Right lobe of liver (tissue), 6 donors: ENCODE results near the gene ATRNL1. TPM values are rescaled to one million over a fixed set of nuclear protein-coding genes. Genes with fewer than 3 reads are reported as not detected.
A peak's percentile ranks its signal among the peaks of the same experiment; 100 is the strongest.

Experiments
- ATAC-seq, 4 donors: fragments of 200-7000 bp; cut with Tn5 transposase; one replicate each; pipeline ENCODE4 v1.9.1; 2020; ENCODE audit warnings: mild to moderate bottlenecking in 4 of 4, moderate library complexity in 4 of 4
- DNase-seq, 3 donors: peaks; one replicate each; pipeline ENCODE4 v3.0.0-alpha.2; 2020
- H3K27ac ChIP-seq, 3 donors: fragments of 200-600 bp; one replicate each; pipeline ENCODE4 v1.8.0; 2022
- H3K27me3 ChIP-seq, 2 donors: fragments of 200-600 bp; one replicate each; pipeline ENCODE4 v1.8.0; 2022
- H3K36me3 ChIP-seq, 4 donors: fragments of 200-600 bp; sonication (generic) in 1 of 4; one replicate each; pipeline versions ENCODE4 v1.5.1 to v1.8.0; 2017 to 2022; ENCODE audit warnings: control low read depth in 1 of 4
- H3K4me1 ChIP-seq, 4 donors: fragments of 200-600 bp; sonication (generic) in 1 of 4; one replicate each; pipeline versions ENCODE4 v1.5.1 to v1.8.0; 2017 to 2022; ENCODE audit warnings: control low read depth in 1 of 4
- H3K4me3 ChIP-seq, 3 donors: fragments of 200-600 bp; one replicate each; pipeline ENCODE4 v1.8.0; 2022
- H3K9me3 ChIP-seq, 4 donors: fragments of 200-600 bp; sonication (generic) in 1 of 4; one replicate each; pipeline versions ENCODE4 v1.5.1 to v1.8.0; 2017 to 2022; ENCODE audit warnings: control low read depth in 1 of 4
- CTCF ChIP-seq, 4 donors: fragments of 200-600 bp in 3 of 4; fragments of 450-650 bp in 1 of 4; IDR thresholded peaks; one replicate each; pipeline versions ENCODE4 v1.5.1 to v1.8.0; 2016 to 2022; ENCODE audit warnings: antibody characterized with exemption in 4 of 4, mild to moderate bottlenecking in 2 of 4
- POLR2A ChIP-seq: fragments of 450-650 bp; IDR thresholded peaks from one replicate; pipeline ENCODE4 v1.6.1; 2017; ENCODE audit warnings: antibody characterized with exemption, mild to moderate bottlenecking
- WGBS: methylation state at CpG from one replicate; pipeline ENCODE4 v1.1.6; 2018; ENCODE audit warnings: low coverage, low lambda C conversion rate; ENCODE audit not compliant: insufficient coverage; ENCODE audit errors: missing lambda C conversion rate; 5-methylcytosine and 5-hydroxymethylcytosine counted together
- intact Hi-C, 2 donors: fragments of 100-400 bp; cut with DNase I; formaldehyde crosslinking; loops; one replicate each; pipeline versions ENCODE4 v1.11.2 to v1.14.1; 2022
- total RNA-seq, 6 experiments: library from RNA; depleted of rRNA in 2 of 6; stranded (reverse); fragments of >200 nt in 2 of 6; fragmentation: NEBNext Ultra II Directional in 3 of 6; extraction: Animal tissue kit (Norgen Biotek cat#: 25700) in 3 of 6; gene quantifications; one replicate each; pipeline versions ENCODE4 v1.1.0 to v1.2.4, GENCODE V29; 2016 to 2023
- donor health status: DM: no; HTN: yes; CAD: no.
- donor health status: DM: no; HTN: no; CAD: no.
- donor health status: DM: no; HTN: no; CAD: no.
- donor health status: DM: no; HTN: yes; CAD: no.
- donor health status: DM: no; HTN: yes; CAD: no.

The ATRNL1 gene
- total RNA-seq, 6 experiments from 2014 or later = 0.81 to 5.3 (median 2.6) TPM

- Histone ChIP-seq H3K27me3 (no peaks in the 10 kb centered on the region), H3K36me3 (no peaks in the 10 kb centered on the region), H3K27ac (no peak overlapping the region), H3K9me3 (no peaks in the 10 kb centered on the region), H3K4me3 (no peak overlapping the region), H3K4me1 (no peaks in the 10 kb centered on the region)
- intact Hi-C loops = no loop called here
- DNase-seq (no peak), ATAC-seq (no peak)
- WGBS = 82% methylated on average over 1 of the region's 1 CpG
- TF ChIP-seq POLR2A = no peak
- no peak for TF ChIP-seq CTCF (IDR thresholded peaks at IDR 0.05)
These were observed 25.2 kb downstream of the ATRNL1 start for GRCh38 chr10:115118346-115118745.

- DNase-seq = no peak
- intact Hi-C loops = no loop called here
- Histone ChIP-seq H3K4me3 (no peak overlapping the region), H3K27ac (no peak overlapping the region), H3K4me1 (no peaks in the 10 kb centered on the region), H3K36me3 (no peaks in the 10 kb centered on the region), H3K27me3 (no peaks in the 10 kb centered on the region), H3K9me3 (no peaks in the 10 kb centered on the region)
- TF ChIP-seq POLR2A = no peak
- no peak for TF ChIP-seq CTCF (IDR thresholded peaks at IDR 0.05)
- peak in 2 of 4 donors; percentile 40 to 47 for ATAC-seq
- WGBS = 62% methylated on average over 4 of the region's 4 CpGs
These were observed 32.3 kb downstream of the ATRNL1 start for GRCh38 chr10:115125505-115125904.

GRCh38 chr10:115129752-115130151 lies 36.6 kb downstream of the ATRNL1 start:
- peak; percentile 41 to 62 (median 50) for ATAC-seq
- TF ChIP-seq POLR2A = no peak
- peak; percentile 35 to 54 (median 52) for TF ChIP-seq CTCF (IDR thresholded peaks at IDR 0.05)
- no peak for DNase-seq

GRCh38 chr10:115136616-115137015 lies 43.5 kb downstream of the ATRNL1 start:
- no peak overlapping the region for H3K4me3 ChIP-seq
- H3K27ac ChIP-seq = no peak overlapping the region
- no peak for TF ChIP-seq CTCF (IDR thresholded peaks at IDR 0.05)
- TF ChIP-seq POLR2A = no peak
- no peaks in the 10 kb centered on the region for H3K4me1 ChIP-seq
- no peaks in the 10 kb centered on the region for H3K9me3 ChIP-seq
- ATAC-seq (no peak), DNase-seq (no peak)
- H3K27me3 ChIP-seq = no peaks in the 10 kb centered on the region
- no peaks in the 10 kb centered on the region for H3K36me3 ChIP-seq
- intact Hi-C loops = no loop called here

More at GRCh38 chr10:115129752-115130151, 36.6 kb downstream of the ATRNL1 start:
- no peaks in the 10 kb centered on the region for H3K4me1 ChIP-seq
- intact Hi-C loops = no loop called here
- H3K4me3 ChIP-seq = no peak overlapping the region
- H3K27me3 ChIP-seq = no peaks in the 10 kb centered on the region
- H3K9me3 ChIP-seq = no peaks in the 10 kb centered on the region
- H3K27ac ChIP-seq = no peak overlapping the region
- H3K36me3 ChIP-seq = no peaks in the 10 kb centered on the region

DNA sequence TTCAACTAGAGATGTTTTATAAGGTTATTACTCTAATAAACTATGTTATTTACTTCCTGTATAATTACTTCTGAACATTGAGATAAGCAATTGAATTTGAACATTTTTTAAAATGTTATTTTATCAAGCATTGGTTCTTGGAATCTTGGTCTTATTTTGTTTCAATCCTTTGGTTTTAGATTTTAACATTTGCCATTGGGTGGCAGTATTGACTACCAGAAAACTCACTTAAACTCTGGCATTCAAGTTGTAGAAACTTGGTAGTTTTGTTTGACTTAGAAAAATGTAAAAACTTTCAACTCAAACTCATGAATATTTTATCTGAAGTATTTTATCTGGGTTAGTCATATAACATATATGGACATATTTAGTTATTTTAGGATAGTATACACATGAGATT lies 48.1 kb downstream of the ATRNL1 start:
- no peak for TF ChIP-seq POLR2A
- peak in 3 of 4 donors; percentile 48 to 52 (median 51) for TF ChIP-seq CTCF (IDR thresholded peaks at IDR 0.05)
- H3K27ac ChIP-seq = no peak overlapping the region
- no peak for DNase-seq

More for the DNA sequence above, 48.1 kb downstream of the ATRNL1 start:
- no peak for ATAC-seq
- no peaks in the 10 kb centered on the region for H3K27me3 ChIP-seq
- H3K36me3 ChIP-seq = no peaks in the 10 kb centered on the region
- H3K4me3 ChIP-seq = no peak overlapping the region
- H3K4me1 ChIP-seq = no peaks in the 10 kb centered on the region
- no peaks in the 10 kb centered on the region for H3K9me3 ChIP-seq
- intact Hi-C loops = no loop called here
